GM21360 (cell line): ENCODE results near the gene AHR.
"Not testable (repeated sequence)": the region's sequence is repeated elsewhere in the genome, so short reads cannot be mapped to it uniquely, and the experiment has no call there.

Experiments
- ATAC-seq: cut with Tn5 transposase; IDR thresholded peaks from one replicate; pipeline ENCODE4 v1.9.1; 2021; ENCODE audit warnings: mild to moderate bottlenecking, moderate library complexity; ENCODE audit not compliant: unreplicated experiment

Gene AHR

DNA sequence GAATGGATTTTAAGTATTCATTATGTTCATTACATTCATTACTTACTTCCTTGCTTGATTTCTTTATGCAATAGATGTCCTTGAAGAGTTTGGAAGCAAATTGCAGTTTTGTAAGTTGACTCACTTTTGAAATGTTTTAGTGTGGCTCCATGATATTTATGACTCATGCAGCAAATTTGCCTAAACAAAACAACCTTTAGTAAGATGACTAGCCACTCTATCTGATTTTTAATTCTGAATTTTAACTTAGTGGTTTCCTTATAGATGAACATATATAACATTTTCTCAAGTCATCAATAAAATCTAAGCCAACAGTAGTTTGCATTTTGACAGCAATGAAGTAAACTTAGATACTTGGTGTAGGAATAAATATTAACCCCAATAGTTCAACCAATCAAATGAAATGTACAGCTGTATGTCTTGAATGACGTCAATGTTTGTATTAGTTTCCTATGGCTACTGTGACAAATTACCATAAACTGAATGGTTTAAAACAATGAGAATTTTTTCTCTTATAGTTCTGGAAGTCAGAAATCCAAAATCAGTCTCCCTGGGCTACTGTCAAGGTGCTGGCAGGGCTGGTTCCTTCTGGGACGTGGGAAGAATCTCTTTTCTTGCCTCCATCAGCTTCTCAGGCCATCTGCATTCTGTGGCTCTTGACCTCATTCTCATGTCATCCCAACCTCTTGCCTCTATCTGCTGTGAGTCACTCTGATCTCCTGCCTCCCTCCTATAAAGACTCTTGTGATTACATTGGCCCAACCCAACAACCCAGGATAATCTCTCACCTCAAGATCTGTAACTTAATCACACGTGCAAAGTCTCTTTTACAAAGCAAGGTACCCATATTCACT, 73.4 kb downstream of the AHR start:
- ATAC-seq = no peak

GRCh38 chr7:17374157-17374556, 75.7 kb downstream of the AHR start:
- no peak for ATAC-seq

- no peak for ATAC-seq
Measured at GRCh38 chr7:17374654-17375053, 76.2 kb downstream of the AHR start.

- no peak for ATAC-seq
Measured at GRCh38 chr7:17376595-17376994, 78.1 kb downstream of the AHR start.

DNA sequence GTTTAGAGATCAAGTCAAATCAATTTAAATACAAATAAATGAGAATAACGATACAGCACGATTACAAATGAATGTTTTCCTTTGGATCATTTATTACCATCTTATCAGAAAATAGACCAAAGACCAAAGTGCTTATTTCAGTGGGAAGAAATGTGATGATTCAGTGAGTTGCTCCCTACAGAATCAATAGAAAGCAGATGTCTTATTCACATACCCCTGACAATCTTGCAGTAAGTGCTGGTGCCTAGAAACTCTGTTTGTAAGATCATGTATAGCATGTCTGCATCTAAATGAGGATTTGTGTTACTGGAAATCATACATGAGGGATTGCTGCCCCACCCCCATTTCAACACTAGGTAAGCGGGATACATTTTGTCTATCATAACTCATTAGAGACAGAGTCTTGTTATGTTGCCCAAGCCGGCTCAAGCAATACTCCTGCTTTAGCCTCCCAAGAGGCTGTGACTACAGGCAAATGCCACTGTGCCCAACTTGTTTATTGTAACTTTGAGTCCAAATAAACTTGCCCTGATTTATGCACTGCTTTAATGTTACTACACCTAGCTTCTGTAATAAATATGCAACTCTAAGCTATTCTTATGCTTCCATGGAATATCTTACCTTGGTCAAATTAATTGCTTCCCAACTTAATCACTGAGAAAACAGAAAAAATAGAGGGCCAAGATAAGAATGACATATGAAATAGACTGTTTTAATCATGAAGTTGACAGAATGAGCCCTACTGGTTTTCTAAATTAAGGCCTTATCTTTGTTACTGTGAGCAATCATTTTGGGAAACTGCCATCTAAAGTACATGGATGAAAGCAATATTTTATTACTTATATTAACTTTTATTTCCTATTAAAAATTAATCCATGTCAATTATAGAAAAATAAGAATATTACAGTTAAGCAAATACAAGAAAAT, 82.5 kb downstream of the AHR start:
- no peak for ATAC-seq

- not testable (repeated sequence) for ATAC-seq
Measured at GRCh38 chr7:17382408-17383354, 84.2 kb downstream of the AHR start.

GRCh38 chr7:17384400-17384799, 85.9 kb downstream of the AHR start:
- ATAC-seq = no peak

DNA sequence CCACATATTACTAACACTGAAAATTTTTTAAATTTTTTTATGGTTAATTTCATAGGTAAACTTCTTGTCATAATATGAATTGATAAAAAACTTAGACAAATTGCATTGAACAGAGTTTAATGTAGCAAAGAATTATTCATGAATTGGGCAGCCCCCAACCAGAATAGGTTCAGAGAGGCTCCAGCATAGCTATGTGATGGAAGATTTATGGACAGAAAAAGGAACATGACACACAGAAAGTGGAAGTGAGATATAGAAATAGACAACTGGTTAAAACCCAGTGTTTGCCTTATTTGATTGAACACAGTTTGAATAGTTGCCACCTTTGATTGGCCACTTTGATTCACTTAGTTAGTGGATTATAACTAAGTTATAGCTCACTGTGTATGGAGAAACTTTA, 87.2 kb downstream of the AHR start:
- no peak for ATAC-seq

DNA sequence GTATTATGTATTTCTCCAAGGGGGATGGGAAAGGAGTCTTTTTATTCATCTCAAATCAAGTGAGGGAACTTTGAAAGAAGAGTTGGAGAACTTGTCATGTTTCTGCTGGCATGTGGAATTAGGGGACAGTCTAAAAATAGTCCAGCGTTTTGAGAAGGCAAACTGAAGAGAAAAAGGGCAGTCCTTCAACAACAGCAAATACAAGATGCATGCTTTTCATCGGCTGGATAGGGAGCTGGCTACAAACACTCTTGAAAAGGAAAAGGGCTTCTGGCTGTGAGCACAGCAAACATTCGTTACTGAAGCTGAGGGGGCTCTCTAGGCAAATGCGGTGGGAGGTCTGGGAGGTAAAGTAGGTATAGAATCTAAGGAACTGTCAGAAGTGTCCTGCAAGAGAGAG, 91.9 kb downstream of the AHR start:
- ATAC-seq = no peak

- no peak for ATAC-seq
Measured at GRCh38 chr7:17391366-17391765, 92.9 kb downstream of the AHR start.

GRCh38 chr7:17392846-17393245, 94.4 kb downstream of the AHR start:
- no peak for ATAC-seq

DNA sequence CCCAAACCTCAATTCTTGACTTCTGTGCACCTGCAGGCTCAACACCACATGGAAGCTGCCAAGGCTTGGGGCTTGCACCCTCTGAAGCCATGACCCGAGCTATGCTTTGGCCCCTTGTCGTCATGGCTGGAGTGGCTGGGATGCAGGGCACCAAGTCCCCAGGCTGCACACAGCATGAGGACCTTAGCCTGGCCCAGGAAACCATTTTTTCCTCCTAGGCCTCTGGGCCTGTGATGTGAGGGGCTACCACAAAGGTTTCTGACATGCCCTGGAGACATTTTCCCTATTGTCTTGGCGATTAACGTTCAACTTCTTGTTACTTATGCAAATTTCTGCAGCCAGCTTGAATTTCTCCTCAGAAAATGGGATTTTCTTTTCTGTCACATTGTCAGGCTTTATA, 96.1 kb downstream of the AHR start:
- not testable (repeated sequence) for ATAC-seq
